KG1 (cell line): ENCODE measurements around the gene CHCHD6.

Experiments
- DNase-seq: peaks from one replicate; lab custom pipeline; 2025; lab: John Stamatoyannopoulos, UW

CHCHD6 gene

DNA sequence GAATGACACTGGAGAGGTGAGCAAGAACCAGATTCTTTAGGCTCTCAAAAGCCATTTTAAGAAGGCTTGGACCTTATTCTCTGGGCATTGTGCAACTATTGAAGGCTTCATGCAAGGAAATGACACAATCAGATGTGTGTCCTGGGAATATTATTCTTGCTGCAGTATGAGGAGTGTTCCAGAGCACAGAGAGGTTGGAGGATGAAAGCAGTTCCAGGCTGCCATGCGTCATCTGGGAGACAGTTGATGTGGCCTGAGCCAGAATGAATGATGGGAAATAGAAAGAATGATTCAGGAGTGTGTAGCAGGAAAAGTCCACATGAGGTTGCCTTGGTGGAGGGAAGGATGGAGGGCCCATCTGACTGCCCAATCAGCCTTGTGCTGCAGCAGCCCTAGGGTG, 123.1 kb downstream of the CHCHD6 start:
- DNase-seq, result no peak

GRCh38 chr3:126828306-126828705, 124.3 kb downstream of the CHCHD6 start:
- DNase-seq, result no peak

DNA sequence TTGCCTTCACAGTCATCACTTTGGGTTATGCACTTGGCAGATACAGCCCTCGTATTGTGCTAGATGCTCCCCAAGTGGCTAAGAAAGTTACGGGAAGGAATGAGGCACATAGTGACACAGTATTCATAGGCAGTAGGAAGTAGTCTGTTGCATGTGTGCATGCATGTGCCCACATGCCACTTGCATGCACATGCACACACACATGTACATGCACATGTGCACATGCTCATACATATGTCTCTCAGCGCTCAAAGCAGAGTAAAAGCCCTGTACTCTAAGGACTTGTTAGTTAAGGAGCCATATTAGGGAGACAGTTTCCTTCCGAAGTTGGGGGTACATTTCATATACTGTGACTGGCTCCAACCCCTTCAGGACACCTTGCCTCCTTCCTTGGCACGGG, 128.9 kb downstream of the CHCHD6 start:
- DNase-seq, result no peak

- no peak for DNase-seq
These were observed 130.8 kb downstream of the CHCHD6 start for GRCh38 chr3:126834596-126835471.

- no peak for DNase-seq
These were observed 131.6 kb downstream of the CHCHD6 start for GRCh38 chr3:126835472-126836219.

DNA sequence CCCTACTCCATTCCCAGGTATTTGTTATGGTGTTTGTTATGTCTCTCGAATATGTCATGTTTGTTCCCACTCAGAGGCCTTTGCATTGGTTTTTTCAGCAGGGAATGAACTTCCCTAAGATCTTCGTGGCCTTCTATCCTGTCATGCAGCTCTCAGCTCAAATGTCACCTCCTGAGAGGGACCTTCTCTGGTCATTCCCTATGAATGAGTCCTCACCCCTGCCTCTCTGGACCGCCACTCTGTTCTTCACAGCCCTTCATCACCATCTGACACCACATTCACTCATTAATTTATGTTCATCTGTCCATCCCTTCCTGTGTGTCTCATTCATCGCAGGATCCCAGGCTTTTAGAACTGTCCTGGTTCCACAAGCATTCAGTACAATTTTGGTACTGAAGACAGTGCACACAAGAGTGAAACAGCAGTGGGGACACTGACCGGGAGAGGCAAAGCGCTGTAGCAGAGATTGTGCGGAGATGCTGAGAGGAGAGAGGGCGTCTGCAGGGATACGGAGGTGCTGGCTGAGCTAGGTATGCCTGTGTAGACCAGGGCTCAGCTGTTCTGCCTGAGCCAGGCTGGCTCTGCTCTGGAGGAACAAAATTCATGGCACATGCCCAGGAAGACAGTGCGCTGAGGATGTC, 132.3 kb downstream of the CHCHD6 start:
- no peak for DNase-seq

- DNase-seq, result no peak
These were observed 133.7 kb downstream of the CHCHD6 start for GRCh38 chr3:126837773-126838172.

DNA sequence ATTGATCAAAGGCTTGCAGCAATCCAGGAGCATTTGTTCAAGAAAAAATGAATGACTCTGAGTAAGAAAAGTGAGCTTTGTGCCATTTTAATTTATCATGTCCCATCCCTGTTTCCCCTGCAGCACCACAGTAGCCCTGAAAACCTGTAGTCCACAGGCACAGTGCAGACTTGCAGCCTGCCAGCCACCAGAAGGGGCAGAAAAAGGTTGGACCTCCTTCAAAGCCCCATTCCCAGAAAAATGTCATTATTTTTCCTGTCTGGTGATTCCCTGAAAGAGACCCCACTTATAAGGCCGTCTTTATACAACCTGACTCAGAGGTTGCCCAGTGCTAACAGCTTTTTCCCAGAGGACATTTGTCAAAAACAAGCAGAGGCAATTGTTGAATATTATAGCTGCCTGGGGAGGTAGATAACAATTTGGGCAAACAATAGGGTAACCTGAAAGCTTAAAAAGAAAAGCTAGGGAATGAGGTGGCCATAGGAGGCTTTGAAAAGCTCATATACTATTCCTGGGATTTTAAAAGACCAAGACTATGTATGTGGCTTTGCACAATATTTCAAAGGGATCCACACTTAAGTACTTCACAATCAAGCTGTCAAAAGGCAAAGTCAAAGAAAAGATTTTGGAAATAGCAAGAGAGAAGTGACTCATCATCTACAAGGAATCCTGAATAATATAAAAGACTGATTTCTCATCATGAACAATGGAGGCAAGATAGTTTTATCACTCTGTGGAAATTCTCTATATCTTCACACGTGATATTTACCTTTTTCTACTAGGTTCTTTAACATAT, 142.1 kb downstream of the CHCHD6 start:
- DNase-seq, result no peak

DNA sequence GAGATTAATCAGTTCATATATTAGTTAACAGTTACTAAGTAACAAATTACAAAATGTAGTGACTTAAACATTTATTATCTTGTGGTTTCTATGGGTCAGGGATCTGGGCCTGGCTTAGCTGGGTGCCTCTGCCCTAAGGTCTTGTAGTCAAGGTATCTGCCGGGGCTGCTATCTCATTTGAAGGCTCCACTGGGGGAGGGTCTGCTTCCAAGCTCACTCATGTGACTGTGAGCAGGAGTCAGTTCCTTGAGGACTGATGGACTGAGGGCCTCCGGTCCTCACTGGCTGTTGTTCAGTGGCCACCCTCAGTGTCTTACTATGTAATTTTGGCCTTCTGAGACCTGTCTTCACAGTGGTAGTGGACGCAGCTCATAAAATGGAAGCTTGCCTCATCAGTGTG, 143.0 kb downstream of the CHCHD6 start:
- no peak for DNase-seq

- DNase-seq, result no peak
These were observed 145.0 kb downstream of the CHCHD6 start for GRCh38 chr3:126848991-126849390.

- DNase-seq, result no peak
These were observed 145.7 kb downstream of the CHCHD6 start for GRCh38 chr3:126849768-126850167.

GRCh38 chr3:126850370-126851085, 146.5 kb downstream of the CHCHD6 start:
- no peak for DNase-seq

GRCh38 chr3:126851382-126851781, 147.3 kb downstream of the CHCHD6 start:
- no peak for DNase-seq

DNA sequence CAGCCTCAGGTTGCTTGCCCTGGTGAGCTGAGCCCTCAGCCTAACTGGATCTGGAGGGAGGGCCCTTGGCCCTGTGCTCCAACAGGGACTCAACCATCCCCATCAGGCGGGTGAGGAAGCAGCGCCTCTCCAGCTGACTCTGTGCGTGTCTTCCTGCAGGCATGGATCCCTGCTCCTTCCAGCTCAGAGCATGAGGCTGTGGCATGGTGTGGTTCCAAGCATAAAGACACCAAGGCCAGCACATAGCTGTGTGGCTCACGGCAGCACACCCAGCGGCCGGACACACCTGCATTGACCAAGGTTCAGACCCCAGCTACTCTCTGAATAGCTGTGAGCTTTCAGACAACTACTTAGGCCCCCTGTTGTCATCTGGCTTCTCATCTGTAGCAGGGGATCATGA, 147.9 kb downstream of the CHCHD6 start:
- no peak for DNase-seq

GRCh38 chr3:126852511-126852910, 148.5 kb downstream of the CHCHD6 start:
- no peak for DNase-seq

DNA sequence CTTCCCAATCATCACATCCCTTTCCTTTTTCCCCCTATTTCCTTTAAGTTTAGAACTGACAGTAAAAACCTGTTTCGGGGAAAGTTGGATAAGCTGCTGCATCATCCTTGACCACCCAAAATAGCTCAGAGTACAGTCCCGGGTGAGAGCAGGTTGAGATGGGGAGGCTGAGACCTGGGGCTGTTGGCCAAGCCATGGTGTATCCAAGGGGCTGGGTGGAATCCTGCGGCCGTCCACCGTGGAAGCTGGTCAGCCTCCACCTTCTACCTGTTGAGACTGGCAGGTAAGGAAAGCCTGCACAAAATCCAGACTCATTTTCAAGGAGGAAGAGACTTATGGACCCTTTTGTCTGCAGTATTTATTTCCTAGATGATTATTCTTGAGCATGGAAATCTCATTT, 150.6 kb downstream of the CHCHD6 start:
- DNase-seq, result no peak

- DNase-seq, result no peak
These were observed 151.3 kb downstream of the CHCHD6 start for GRCh38 chr3:126855374-126855773.

- no peak for DNase-seq
These were observed 153.9 kb downstream of the CHCHD6 start for GRCh38 chr3:126857928-126858327.

DNA sequence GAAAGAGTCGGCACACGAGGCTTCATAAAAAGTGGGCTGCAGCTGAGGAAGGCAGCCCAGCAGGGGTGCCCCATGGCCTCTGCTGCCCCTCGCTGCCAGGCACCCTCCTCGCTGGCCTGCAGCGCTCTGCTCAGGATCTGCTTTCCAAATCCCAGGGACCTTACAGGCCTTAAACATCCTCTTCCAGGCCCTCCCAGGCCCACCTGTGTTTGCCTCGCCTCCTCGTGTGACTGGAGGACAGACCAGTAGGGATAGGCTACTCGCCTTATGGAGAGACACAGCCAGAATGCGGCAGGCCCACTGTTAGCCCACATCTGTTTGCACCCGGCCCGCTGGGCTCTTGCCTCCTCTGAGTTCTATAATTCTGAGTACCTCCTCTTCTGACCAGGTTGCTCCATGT, 154.4 kb downstream of the CHCHD6 start:
- no peak for DNase-seq

DNA sequence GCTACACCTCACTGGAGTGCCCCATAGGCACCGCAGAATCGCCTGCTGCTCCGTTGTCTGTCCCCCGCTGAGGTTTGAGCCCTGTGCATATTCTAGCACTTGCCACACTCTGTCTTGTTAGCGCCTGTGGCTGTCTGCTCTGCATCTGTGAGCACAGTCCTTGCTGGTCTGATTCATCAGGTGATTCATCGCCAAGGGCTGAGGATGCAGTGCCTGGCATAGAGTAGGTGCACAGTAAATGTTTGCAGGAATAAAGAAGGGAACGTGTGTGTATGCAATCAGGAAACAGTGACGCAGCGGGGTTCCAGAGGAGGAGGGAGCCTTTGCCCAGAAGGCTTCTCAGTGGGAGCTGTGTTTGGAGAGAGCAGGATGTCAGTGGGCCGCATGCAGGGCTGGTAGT, 154.8 kb downstream of the CHCHD6 start:
- DNase-seq, result no peak
